ENCODE data around the gene SLC37A2. TPM values are rescaled to one million over a fixed set of nuclear protein-coding genes. Genes with fewer than 3 reads are reported as not detected.

Gene SLC37A2
- total RNA-seq, 4 donors from 2014 or later, result 3.4 to 8.6 (median 6.6) TPM

GRCh38 chr11:125129316-125129993, 66.3 kb downstream of the SLC37A2 start:
- H3K4me3 ChIP-seq, result no peak overlapping the region
- peaks cover 42% of the 10 kb centered on the region for H3K27me3 ChIP-seq
- no peaks in the 10 kb centered on the region for H3K4me1 ChIP-seq
- no peaks in the 10 kb centered on the region for H3K9me3 ChIP-seq
- H3K36me3 ChIP-seq, result no peaks in the 10 kb centered on the region
- TF ChIP-seq POLR2A (IDR thresholded peaks at IDR 0.05) (no peak), EP300 (IDR thresholded peaks at IDR 0.05) (no peak), POLR2AphosphoS5 (IDR thresholded peaks at IDR 0.05) (no peak)
- TF ChIP-seq, protein P1, sequence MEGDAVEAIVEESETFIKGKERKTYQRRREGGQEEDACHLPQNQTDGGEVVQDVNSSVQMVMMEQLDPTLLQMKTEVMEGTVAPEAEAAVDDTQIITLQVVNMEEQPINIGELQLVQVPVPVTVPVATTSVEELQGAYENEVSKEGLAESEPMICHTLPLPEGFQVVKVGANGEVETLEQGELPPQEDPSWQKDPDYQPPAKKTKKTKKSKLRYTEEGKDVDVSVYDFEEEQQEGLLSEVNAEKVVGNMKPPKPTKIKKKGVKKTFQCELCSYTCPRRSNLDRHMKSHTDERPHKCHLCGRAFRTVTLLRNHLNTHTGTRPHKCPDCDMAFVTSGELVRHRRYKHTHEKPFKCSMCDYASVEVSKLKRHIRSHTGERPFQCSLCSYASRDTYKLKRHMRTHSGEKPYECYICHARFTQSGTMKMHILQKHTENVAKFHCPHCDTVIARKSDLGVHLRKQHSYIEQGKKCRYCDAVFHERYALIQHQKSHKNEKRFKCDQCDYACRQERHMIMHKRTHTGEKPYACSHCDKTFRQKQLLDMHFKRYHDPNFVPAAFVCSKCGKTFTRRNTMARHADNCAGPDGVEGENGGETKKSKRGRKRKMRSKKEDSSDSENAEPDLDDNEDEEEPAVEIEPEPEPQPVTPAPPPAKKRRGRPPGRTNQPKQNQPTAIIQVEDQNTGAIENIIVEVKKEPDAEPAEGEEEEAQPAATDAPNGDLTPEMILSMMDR (IDR thresholded peaks at IDR 0.05), result no peak
- no peak overlapping the region for H3K27ac ChIP-seq
- ATAC-seq, result no peak
- 58 to 62% methylated on average over 8 to 22 of the region's 22 CpGs for WGBS, 2 donors (ENCODE audit: low coverage in 1 of 2)

- WGBS, 2 donors (ENCODE audit: low coverage in 1 of 2), result 50 to 52% methylated on average over 1 of the region's 1 CpG
- Histone ChIP-seq H3K27me3 (peaks cover 28% of the 10 kb centered on the region), H3K4me1 (no peaks in the 10 kb centered on the region), H3K4me3 (no peak overlapping the region), H3K36me3 (no peaks in the 10 kb centered on the region), H3K9me3 (no peaks in the 10 kb centered on the region), H3K27ac (no peak overlapping the region)
- no peak for ATAC-seq
- TF ChIP-seq POLR2AphosphoS5 (IDR thresholded peaks at IDR 0.05) (no peak), EP300 (IDR thresholded peaks at IDR 0.05) (no peak), POLR2A (IDR thresholded peaks at IDR 0.05) (no peak)
- TF ChIP-seq, protein P1 (IDR thresholded peaks at IDR 0.05), result no peak
Observed at GRCh38 chr11:125132071-125132470, 69.0 kb downstream of the SLC37A2 start.

DNA sequence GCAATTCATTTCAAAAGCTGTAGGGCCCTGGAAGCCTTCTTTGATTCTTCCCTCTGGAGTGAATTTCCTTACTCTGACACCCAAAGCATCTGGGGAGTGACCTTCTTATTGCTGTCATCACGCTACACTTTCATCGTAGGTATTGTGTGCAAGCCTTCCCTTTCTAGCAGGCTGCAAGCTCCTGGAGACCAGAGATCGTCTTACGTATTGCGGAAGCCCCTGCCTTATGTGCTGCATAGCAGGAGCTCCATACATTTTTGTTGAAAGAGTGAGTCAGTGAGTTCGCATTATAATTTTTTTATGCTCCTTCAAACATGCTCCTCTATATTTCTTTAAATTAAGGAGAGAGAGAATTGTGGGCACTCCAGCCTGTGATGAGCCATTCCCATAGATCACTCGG, 69.5 kb downstream of the SLC37A2 start:
- no peak overlapping the region for H3K27ac ChIP-seq

GRCh38 chr11:125136001-125136400, 72.9 kb downstream of the SLC37A2 start:
- H3K27ac ChIP-seq, result no peak overlapping the region

More for the DNA sequence above, 69.5 kb downstream of the SLC37A2 start:
- Histone ChIP-seq H3K9me3 (no peaks in the 10 kb centered on the region), H3K4me1 (no peaks in the 10 kb centered on the region), H3K36me3 (no peaks in the 10 kb centered on the region), H3K27me3 (peaks cover 24% of the 10 kb centered on the region), H3K4me3 (no peak overlapping the region)
- no peak for TF ChIP-seq POLR2A (IDR thresholded peaks at IDR 0.05)
- no peak for ATAC-seq
- 76 to 82% methylated on average over 7 of the region's 7 CpGs for WGBS, 2 donors (ENCODE audit: low coverage in 1 of 2)

GRCh38 chr11:125138966-125139365, 75.9 kb downstream of the SLC37A2 start:
- no peak for ATAC-seq
- Histone ChIP-seq H3K4me3 (no peak overlapping the region), H3K27me3 (peaks cover 46% of the 10 kb centered on the region), H3K27ac (no peak overlapping the region), H3K9me3 (no peaks in the 10 kb centered on the region), H3K4me1 (peaks cover 0 to 5% (median 2%) of the 10 kb centered on the region in 3 donors), H3K36me3 (no peaks in the 10 kb centered on the region)
- 100% methylated on average over 1 of the region's 8 CpGs; no CpG with 5 or more reads in 1 of the 2 donors for WGBS, 2 donors (ENCODE audit: low coverage in 1 of 2)
- TF ChIP-seq POLR2A (IDR thresholded peaks at IDR 0.05) (no peak), POLR2AphosphoS5 (IDR thresholded peaks at IDR 0.05) (no peak), EP300 (IDR thresholded peaks at IDR 0.05) (no peak)
- TF ChIP-seq, protein P1 (IDR thresholded peaks at IDR 0.05), result no peak

More at GRCh38 chr11:125136001-125136400, 72.9 kb downstream of the SLC37A2 start:
- peaks cover 23% of the 10 kb centered on the region for H3K27me3 ChIP-seq
- no peak overlapping the region for H3K4me3 ChIP-seq
- no peaks in the 10 kb centered on the region for H3K9me3 ChIP-seq
- TF ChIP-seq POLR2AphosphoS5 (IDR thresholded peaks at IDR 0.05), result no peak
- TF ChIP-seq, protein P1 (IDR thresholded peaks at IDR 0.05), result no peak
- no peak for ATAC-seq
- no peaks in the 10 kb centered on the region for H3K36me3 ChIP-seq
- no peaks in the 10 kb centered on the region for H3K4me1 ChIP-seq

Data from gastroesophageal sphincter (tissue), 4 donors.